ENCODE results near the gene LRRC70.

DNA sequence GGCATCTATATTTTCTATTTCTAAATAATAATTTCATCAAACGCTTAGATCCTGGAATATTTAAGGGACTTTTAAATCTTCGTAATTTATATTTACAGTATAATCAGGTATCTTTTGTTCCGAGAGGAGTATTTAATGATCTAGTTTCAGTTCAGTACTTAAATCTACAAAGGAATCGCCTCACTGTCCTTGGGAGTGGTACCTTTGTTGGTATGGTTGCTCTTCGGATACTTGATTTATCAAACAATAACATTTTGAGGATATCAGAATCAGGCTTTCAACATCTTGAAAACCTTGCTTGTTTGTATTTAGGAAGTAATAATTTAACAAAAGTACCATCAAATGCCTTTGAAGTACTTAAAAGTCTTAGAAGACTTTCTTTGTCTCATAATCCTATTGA is 1.1 kb downstream of the LRRC70 start:
- TF ChIP-seq, protein P1, sequence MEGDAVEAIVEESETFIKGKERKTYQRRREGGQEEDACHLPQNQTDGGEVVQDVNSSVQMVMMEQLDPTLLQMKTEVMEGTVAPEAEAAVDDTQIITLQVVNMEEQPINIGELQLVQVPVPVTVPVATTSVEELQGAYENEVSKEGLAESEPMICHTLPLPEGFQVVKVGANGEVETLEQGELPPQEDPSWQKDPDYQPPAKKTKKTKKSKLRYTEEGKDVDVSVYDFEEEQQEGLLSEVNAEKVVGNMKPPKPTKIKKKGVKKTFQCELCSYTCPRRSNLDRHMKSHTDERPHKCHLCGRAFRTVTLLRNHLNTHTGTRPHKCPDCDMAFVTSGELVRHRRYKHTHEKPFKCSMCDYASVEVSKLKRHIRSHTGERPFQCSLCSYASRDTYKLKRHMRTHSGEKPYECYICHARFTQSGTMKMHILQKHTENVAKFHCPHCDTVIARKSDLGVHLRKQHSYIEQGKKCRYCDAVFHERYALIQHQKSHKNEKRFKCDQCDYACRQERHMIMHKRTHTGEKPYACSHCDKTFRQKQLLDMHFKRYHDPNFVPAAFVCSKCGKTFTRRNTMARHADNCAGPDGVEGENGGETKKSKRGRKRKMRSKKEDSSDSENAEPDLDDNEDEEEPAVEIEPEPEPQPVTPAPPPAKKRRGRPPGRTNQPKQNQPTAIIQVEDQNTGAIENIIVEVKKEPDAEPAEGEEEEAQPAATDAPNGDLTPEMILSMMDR (IDR thresholded peaks at IDR 0.05; ENCODE audit: insufficient read depth, low read length, poor library complexity, severe bottlenecking), result no peak
- no peak for TF ChIP-seq EZH2phosphoT487 (conservative IDR thresholded peaks at IDR 0.05; ENCODE audit: low read length)
